ENCODE results near the gene RPS6KA5.
"Not testable (repeated sequence)": the region's sequence is repeated elsewhere in the genome, so short reads cannot be mapped to it uniquely, and the experiment has no call there.

Gene RPS6KA5

GRCh38 chr14:90980636-90981035, 79.8 kb downstream of the RPS6KA5 start:
- not testable (repeated sequence) for H3K9ac ChIP-seq (ENCODE audit: low read length); H3K27me3 ChIP-seq (ENCODE audit: control insufficient read depth, insufficient read depth, low read length); H3K9me3 ChIP-seq (ENCODE audit: control insufficient read depth, low read depth, low read length); H3K4me1 ChIP-seq (ENCODE audit: control insufficient read depth, low read depth, low read length); H3K27ac ChIP-seq (ENCODE audit: low read length); H3K36me3 ChIP-seq (ENCODE audit: control insufficient read depth, low read depth, low read length); H3K4me3 ChIP-seq (ENCODE audit: low read length)

- Histone ChIP-seq H3K27ac (ENCODE audit: low read length) (no peak overlapping the region), H3K9ac (ENCODE audit: low read length) (no peak overlapping the region), H3K9me3 (ENCODE audit: control insufficient read depth, low read depth, low read length) (no peaks in the 10 kb centered on the region), H3K4me3 (ENCODE audit: low read length) (no peak overlapping the region), H3K27me3 (ENCODE audit: control insufficient read depth, insufficient read depth, low read length) (no peaks in the 10 kb centered on the region), H3K36me3 (ENCODE audit: control insufficient read depth, low read depth, low read length) (no peaks in the 10 kb centered on the region), H3K4me1 (ENCODE audit: control insufficient read depth, low read depth, low read length) (no peaks in the 10 kb centered on the region)
These were observed 80.9 kb downstream of the RPS6KA5 start for GRCh38 chr14:90979515-90979914.

- no peak overlapping the region for H3K9ac ChIP-seq (ENCODE audit: low read length)
- H3K4me3 ChIP-seq (ENCODE audit: low read length): no peak overlapping the region
- no peaks in the 10 kb centered on the region for H3K27me3 ChIP-seq (ENCODE audit: control insufficient read depth, insufficient read depth, low read length)
- no peaks in the 10 kb centered on the region for H3K4me1 ChIP-seq (ENCODE audit: control insufficient read depth, low read depth, low read length)
- no peaks in the 10 kb centered on the region for H3K9me3 ChIP-seq (ENCODE audit: control insufficient read depth, low read depth, low read length)
- H3K36me3 ChIP-seq (ENCODE audit: control insufficient read depth, low read depth, low read length): no peaks in the 10 kb centered on the region
- H3K27ac ChIP-seq (ENCODE audit: low read length): no peak overlapping the region
These were observed 84.3 kb downstream of the RPS6KA5 start for GRCh38 chr14:90976101-90976500.

- Histone ChIP-seq H3K9ac (ENCODE audit: low read length) (no peak overlapping the region), H3K27ac (ENCODE audit: low read length) (no peak overlapping the region), H3K27me3 (ENCODE audit: control insufficient read depth, insufficient read depth, low read length) (no peaks in the 10 kb centered on the region), H3K9me3 (ENCODE audit: control insufficient read depth, low read depth, low read length) (no peaks in the 10 kb centered on the region), H3K36me3 (ENCODE audit: control insufficient read depth, low read depth, low read length) (no peaks in the 10 kb centered on the region), H3K4me3 (ENCODE audit: low read length) (no peak overlapping the region), H3K4me1 (ENCODE audit: control insufficient read depth, low read depth, low read length) (no peaks in the 10 kb centered on the region)
These were observed 88.8 kb downstream of the RPS6KA5 start for GRCh38 chr14:90971687-90972086.

GRCh38 chr14:90970167-90970600, 90.3 kb downstream of the RPS6KA5 start:
- no peak overlapping the region for H3K27ac ChIP-seq (ENCODE audit: low read length)
- no peaks in the 10 kb centered on the region for H3K9me3 ChIP-seq (ENCODE audit: control insufficient read depth, low read depth, low read length)
- H3K4me3 ChIP-seq (ENCODE audit: low read length): no peak overlapping the region
- H3K27me3 ChIP-seq (ENCODE audit: control insufficient read depth, insufficient read depth, low read length): no peaks in the 10 kb centered on the region
- no peaks in the 10 kb centered on the region for H3K4me1 ChIP-seq (ENCODE audit: control insufficient read depth, low read depth, low read length)
- no peaks in the 10 kb centered on the region for H3K36me3 ChIP-seq (ENCODE audit: control insufficient read depth, low read depth, low read length)
- no peak overlapping the region for H3K9ac ChIP-seq (ENCODE audit: low read length)

GRCh38 chr14:90969531-90970166, 90.8 kb downstream of the RPS6KA5 start:
- no peaks in the 10 kb centered on the region for H3K9me3 ChIP-seq (ENCODE audit: control insufficient read depth, low read depth, low read length)
- no peaks in the 10 kb centered on the region for H3K4me1 ChIP-seq (ENCODE audit: control insufficient read depth, low read depth, low read length)
- H3K9ac ChIP-seq (ENCODE audit: low read length): no peak overlapping the region
- H3K4me3 ChIP-seq (ENCODE audit: low read length): no peak overlapping the region
- no peaks in the 10 kb centered on the region for H3K27me3 ChIP-seq (ENCODE audit: control insufficient read depth, insufficient read depth, low read length)
- no peaks in the 10 kb centered on the region for H3K36me3 ChIP-seq (ENCODE audit: control insufficient read depth, low read depth, low read length)
- H3K27ac ChIP-seq (ENCODE audit: low read length): no peak overlapping the region

- Histone ChIP-seq H3K27ac (ENCODE audit: low read length) (no peak overlapping the region), H3K27me3 (ENCODE audit: control insufficient read depth, insufficient read depth, low read length) (no peaks in the 10 kb centered on the region), H3K4me1 (ENCODE audit: control insufficient read depth, low read depth, low read length) (no peaks in the 10 kb centered on the region), H3K9ac (ENCODE audit: low read length) (no peak overlapping the region), H3K9me3 (ENCODE audit: control insufficient read depth, low read depth, low read length) (no peaks in the 10 kb centered on the region), H3K36me3 (ENCODE audit: control insufficient read depth, low read depth, low read length) (no peaks in the 10 kb centered on the region), H3K4me3 (ENCODE audit: low read length) (no peak overlapping the region)
These were observed 92.4 kb downstream of the RPS6KA5 start for GRCh38 chr14:90968025-90968424.

- Histone ChIP-seq H3K27ac (ENCODE audit: low read length) (no peak overlapping the region), H3K4me3 (ENCODE audit: low read length) (no peak overlapping the region), H3K36me3 (ENCODE audit: control insufficient read depth, low read depth, low read length) (no peaks in the 10 kb centered on the region), H3K27me3 (ENCODE audit: control insufficient read depth, insufficient read depth, low read length) (no peaks in the 10 kb centered on the region), H3K4me1 (ENCODE audit: control insufficient read depth, low read depth, low read length) (no peaks in the 10 kb centered on the region), H3K9me3 (ENCODE audit: control insufficient read depth, low read depth, low read length) (no peaks in the 10 kb centered on the region), H3K9ac (ENCODE audit: low read length) (no peak overlapping the region)
These were observed 93.9 kb downstream of the RPS6KA5 start for GRCh38 chr14:90966493-90966892.

- Histone ChIP-seq H3K4me3 (ENCODE audit: low read length) (no peak overlapping the region), H3K27ac (ENCODE audit: low read length) (no peak overlapping the region), H3K9ac (ENCODE audit: low read length) (no peak overlapping the region), H3K36me3 (ENCODE audit: control insufficient read depth, low read depth, low read length) (no peaks in the 10 kb centered on the region), H3K4me1 (ENCODE audit: control insufficient read depth, low read depth, low read length) (no peaks in the 10 kb centered on the region), H3K27me3 (ENCODE audit: control insufficient read depth, insufficient read depth, low read length) (no peaks in the 10 kb centered on the region), H3K9me3 (ENCODE audit: control insufficient read depth, low read depth, low read length) (no peaks in the 10 kb centered on the region)
These were observed 94.7 kb downstream of the RPS6KA5 start for GRCh38 chr14:90965765-90966164.

- no peak overlapping the region for H3K27ac ChIP-seq (ENCODE audit: low read length)
- H3K4me3 ChIP-seq (ENCODE audit: low read length): no peak overlapping the region
- no peaks in the 10 kb centered on the region for H3K27me3 ChIP-seq (ENCODE audit: control insufficient read depth, insufficient read depth, low read length)
- no peaks in the 10 kb centered on the region for H3K9me3 ChIP-seq (ENCODE audit: control insufficient read depth, low read depth, low read length)
- no peaks in the 10 kb centered on the region for H3K36me3 ChIP-seq (ENCODE audit: control insufficient read depth, low read depth, low read length)
- no peaks in the 10 kb centered on the region for H3K4me1 ChIP-seq (ENCODE audit: control insufficient read depth, low read depth, low read length)
- no peak overlapping the region for H3K9ac ChIP-seq (ENCODE audit: low read length)
These were observed 97.1 kb downstream of the RPS6KA5 start for GRCh38 chr14:90963343-90963742.

- no peaks in the 10 kb centered on the region for H3K27me3 ChIP-seq (ENCODE audit: control insufficient read depth, insufficient read depth, low read length)
- no peak overlapping the region for H3K27ac ChIP-seq (ENCODE audit: low read length)
- no peaks in the 10 kb centered on the region for H3K4me1 ChIP-seq (ENCODE audit: control insufficient read depth, low read depth, low read length)
- no peak overlapping the region for H3K4me3 ChIP-seq (ENCODE audit: low read length)
- H3K36me3 ChIP-seq (ENCODE audit: control insufficient read depth, low read depth, low read length): no peaks in the 10 kb centered on the region
- H3K9me3 ChIP-seq (ENCODE audit: control insufficient read depth, low read depth, low read length): no peaks in the 10 kb centered on the region
- H3K9ac ChIP-seq (ENCODE audit: low read length): no peak overlapping the region
These were observed 97.8 kb downstream of the RPS6KA5 start for GRCh38 chr14:90962505-90963109.

GRCh38 chr14:90960818-90961217, 99.6 kb downstream of the RPS6KA5 start:
- Histone ChIP-seq H3K36me3 (ENCODE audit: control insufficient read depth, low read depth, low read length) (no peaks in the 10 kb centered on the region), H3K4me1 (ENCODE audit: control insufficient read depth, low read depth, low read length) (no peaks in the 10 kb centered on the region)

More at GRCh38 chr14:90960818-90961217, 99.6 kb downstream of the RPS6KA5 start:
- Histone ChIP-seq H3K9ac (ENCODE audit: low read length) (no peak overlapping the region), H3K27ac (ENCODE audit: low read length) (no peak overlapping the region), H3K4me3 (ENCODE audit: low read length) (no peak overlapping the region), H3K9me3 (ENCODE audit: control insufficient read depth, low read depth, low read length) (peaks cover 6% of the 10 kb centered on the region), H3K27me3 (ENCODE audit: control insufficient read depth, insufficient read depth, low read length) (no peaks in the 10 kb centered on the region)
